LNCaP clone FGC (cell line): ENCODE data around the gene GADL1.

Source experiments
- DNase-seq: peaks from one replicate; pipeline ENCODE4 v3.0.0-alpha.2; 2011; ENCODE audit warnings: low read depth
- H3K4me3 ChIP-seq: 2 replicates; pipeline ENCODE4 v1.5.1; 2011; ENCODE audit warnings: mild to moderate bottlenecking, low read depth, low read length, control low read depth
- TF ChIP-seq, protein P1 (sequence below): IDR thresholded peaks from 2 replicates; pipeline ENCODE4 v1.5.1; 2012; ENCODE audit warnings: mild to moderate bottlenecking; ENCODE audit not compliant: control insufficient read depth, insufficient read depth; ENCODE audit errors: extremely low read depth

GADL1 gene

GRCh38 chr3:30749230-30749629 lies 145.2 kb downstream of the GADL1 start:
- no peak for DNase-seq
- no peak overlapping the region for H3K4me3 ChIP-seq
- TF ChIP-seq, protein P1, sequence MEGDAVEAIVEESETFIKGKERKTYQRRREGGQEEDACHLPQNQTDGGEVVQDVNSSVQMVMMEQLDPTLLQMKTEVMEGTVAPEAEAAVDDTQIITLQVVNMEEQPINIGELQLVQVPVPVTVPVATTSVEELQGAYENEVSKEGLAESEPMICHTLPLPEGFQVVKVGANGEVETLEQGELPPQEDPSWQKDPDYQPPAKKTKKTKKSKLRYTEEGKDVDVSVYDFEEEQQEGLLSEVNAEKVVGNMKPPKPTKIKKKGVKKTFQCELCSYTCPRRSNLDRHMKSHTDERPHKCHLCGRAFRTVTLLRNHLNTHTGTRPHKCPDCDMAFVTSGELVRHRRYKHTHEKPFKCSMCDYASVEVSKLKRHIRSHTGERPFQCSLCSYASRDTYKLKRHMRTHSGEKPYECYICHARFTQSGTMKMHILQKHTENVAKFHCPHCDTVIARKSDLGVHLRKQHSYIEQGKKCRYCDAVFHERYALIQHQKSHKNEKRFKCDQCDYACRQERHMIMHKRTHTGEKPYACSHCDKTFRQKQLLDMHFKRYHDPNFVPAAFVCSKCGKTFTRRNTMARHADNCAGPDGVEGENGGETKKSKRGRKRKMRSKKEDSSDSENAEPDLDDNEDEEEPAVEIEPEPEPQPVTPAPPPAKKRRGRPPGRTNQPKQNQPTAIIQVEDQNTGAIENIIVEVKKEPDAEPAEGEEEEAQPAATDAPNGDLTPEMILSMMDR = no peak

DNA sequence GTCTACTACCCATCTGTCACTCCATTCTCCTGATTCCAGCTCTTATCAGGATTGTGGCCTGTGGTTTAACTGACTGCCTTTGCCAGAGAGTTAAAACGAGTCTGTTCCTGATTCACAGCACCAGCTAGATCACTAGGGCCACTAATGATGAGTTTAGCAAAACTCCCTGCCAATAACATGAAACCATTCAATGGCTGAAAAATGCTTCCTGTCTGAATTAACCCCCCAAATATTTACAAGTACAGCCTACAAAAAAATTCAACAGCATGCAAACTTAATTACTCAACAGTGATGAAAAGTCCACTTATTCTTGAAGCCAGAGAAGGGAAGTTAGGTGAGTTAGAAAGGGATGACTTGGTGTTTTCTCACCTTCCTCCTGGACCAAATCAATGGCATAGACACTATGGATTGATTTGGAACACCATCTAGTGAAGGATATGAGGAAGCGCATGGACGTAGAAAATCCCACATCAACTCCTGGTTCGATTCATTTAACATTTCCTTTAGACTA lies 146.6 kb downstream of the GADL1 start:
- DNase-seq = no peak

DNA sequence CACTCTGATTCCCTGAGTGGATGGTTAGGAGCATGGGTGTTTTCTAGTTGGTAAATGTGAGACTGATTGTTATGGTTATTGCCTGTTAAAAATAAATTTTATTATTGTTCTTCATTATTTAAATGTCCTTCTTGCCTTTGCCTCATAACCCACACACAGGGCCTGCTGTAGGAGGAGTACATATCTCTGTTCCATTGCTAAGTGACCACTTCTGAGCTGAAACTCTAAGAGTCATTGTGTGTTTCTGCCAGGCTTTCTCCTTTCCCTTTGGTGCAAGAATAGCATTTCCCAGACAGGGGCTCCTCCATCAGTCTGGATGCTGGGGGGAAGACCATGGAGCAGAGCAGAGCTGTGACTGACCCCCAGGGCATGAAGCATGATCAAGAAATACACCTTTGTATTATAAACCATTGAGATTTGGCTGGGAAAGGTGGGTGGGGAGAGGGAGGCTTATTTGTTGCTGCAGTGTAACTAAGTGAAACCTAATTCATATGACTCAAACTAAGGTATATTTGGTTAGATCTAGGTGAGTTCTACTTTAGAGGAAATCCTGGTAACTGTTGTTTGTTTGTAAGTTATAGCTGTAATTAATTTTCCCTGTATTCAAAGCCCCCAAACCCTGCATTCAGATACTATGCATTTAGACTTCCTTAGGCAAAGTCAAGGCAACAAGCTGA lies 150.7 kb downstream of the GADL1 start:
- no peak overlapping the region for H3K4me3 ChIP-seq
- DNase-seq = no peak
- TF ChIP-seq, protein P1 = no peak

More for the DNA sequence above, 146.6 kb downstream of the GADL1 start:
- no peak overlapping the region for H3K4me3 ChIP-seq
- TF ChIP-seq, protein P1 = peak; percentile 70

DNA sequence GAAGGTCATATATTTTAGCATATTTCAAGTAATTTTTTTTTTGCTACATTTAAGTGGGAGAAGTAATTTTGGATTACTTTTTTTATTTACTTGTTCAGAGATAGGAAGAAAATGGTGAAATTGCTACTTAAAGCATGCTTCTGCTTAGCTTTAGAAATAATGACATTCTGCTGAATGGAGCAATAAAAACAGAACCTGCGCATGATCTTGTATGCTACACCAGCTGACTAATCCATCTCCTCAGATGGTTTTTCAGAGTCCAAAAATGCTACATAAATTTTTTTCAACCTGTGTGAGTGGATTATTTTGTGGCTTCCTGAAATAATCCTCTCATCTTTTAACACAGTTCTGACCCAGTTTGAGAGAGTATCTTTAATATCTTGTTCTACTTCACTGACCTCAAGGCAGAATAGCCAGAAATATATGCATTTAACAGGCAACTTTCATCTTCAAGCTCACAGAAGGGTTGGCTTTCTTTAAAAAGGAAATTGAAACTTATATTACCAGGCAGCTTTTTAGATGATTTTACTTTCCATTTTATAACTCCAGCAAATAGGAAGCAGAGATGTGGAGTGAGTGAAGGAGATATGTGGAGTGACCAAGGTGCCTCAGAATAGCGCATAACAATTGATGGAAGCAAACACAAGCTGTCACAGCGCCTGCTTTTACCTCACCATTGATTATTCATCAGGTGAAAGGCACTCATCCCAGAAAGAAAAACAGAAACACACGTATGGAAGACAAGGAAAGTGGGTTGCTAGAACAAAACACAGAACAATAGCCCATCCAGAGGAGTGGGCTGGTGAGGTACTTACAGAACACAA lies 151.5 kb downstream of the GADL1 start:
- TF ChIP-seq, protein P1 = no peak
- no peak overlapping the region for H3K4me3 ChIP-seq
- DNase-seq = no peak

GRCh38 chr3:30741889-30742288 lies 152.6 kb downstream of the GADL1 start:
- no peak overlapping the region for H3K4me3 ChIP-seq
- TF ChIP-seq, protein P1 = no peak
- no peak for DNase-seq

- no peak for DNase-seq
- TF ChIP-seq, protein P1 = no peak
- no peak overlapping the region for H3K4me3 ChIP-seq
Observed at GRCh38 chr3:30738605-30739004, 155.9 kb downstream of the GADL1 start.
